GM12891 (cell line): ENCODE data around the gene ISOC2.

Experiments used
- POLR2AphosphoS5 ChIP-seq: IDR thresholded peaks from 2 replicates; pipeline ENCODE4 v1.6.1; 2011; ENCODE audit warnings: low read depth, low read length, control low read depth
- POU2F2 ChIP-seq: IDR thresholded peaks from 2 replicates; pipeline ENCODE4 v1.6.1; 2011; ENCODE audit warnings: low read depth, mild to moderate bottlenecking, control low read depth, low read length, moderate library complexity
- TAF1 ChIP-seq: IDR thresholded peaks from 2 replicates; pipeline ENCODE4 v1.6.1; 2011; ENCODE audit warnings: low read depth, low read length, control low read depth

DNA sequence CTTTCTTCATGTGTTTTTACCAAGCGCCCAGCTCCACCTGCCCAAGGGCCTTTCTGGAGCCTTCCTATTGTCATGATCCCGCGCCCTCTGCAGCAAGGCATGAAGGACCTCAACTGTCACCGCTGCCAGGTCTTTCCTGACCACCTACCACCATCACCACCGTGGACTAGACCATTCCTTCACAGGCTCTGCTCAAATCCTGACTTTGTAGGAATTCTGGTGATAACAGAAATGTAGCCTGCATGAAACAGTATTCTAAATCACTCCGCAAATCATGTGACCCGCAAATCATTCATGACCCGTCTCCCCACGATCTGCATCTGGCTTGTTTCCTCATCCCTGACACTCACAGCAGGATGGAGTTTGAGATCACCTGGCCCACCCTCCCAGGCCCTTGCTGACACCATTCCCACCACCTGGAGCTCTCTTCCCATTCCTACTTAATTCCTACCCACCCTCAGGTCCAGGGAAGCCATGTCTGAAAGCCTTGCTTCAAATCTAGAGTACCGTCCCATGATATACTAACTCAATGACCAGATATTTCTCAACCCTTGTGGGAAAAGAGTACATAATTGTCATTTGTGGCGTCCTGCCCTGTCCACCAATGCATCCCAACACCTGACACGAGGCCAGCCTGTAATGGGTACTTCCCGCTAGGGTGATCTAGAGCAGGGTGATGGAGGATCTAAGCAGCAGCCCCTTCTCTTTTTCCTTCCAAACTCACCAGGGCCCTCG lies 55.2 kb downstream of the ISOC2 start:
- TF ChIP-seq POLR2AphosphoS5 (no peak), TAF1 (no peak), POU2F2 (no peak)
